ENCODE results near the gene HRNR.
"Not testable (repeated sequence)": the region's sequence is repeated elsewhere in the genome, so short reads cannot be mapped to it uniquely, and the experiment has no call there.

Gene HRNR

GRCh38 chr1:152220166-152221163 is 3.5 kb downstream of the HRNR start:
- no peaks in the 10 kb centered on the region for H3K36me3 ChIP-seq (ENCODE audit: control insufficient read depth, insufficient read depth, low read length)
- H3K27ac ChIP-seq: no peak overlapping the region
- H3K4me2 ChIP-seq (ENCODE audit: low read length): no peak overlapping the region
- no peaks in the 10 kb centered on the region for H3K27me3 ChIP-seq (ENCODE audit: control insufficient read depth, insufficient read depth, low read length)
- no peak overlapping the region for H3K9ac ChIP-seq
- H3K79me2 ChIP-seq: no peaks in the 10 kb centered on the region
- no peaks in the 10 kb centered on the region for H3K9me3 ChIP-seq (ENCODE audit: control insufficient read depth, low read length)
- no peak overlapping the region for H2AFZ ChIP-seq
- TF ChIP-seq CTCF (IDR thresholded peaks at IDR 0.05): no peak
- no peak overlapping the region for H3K4me3 ChIP-seq (ENCODE audit: low read depth, low read length)
- H3K4me1 ChIP-seq: no peaks in the 10 kb centered on the region

- H3K4me3 ChIP-seq (ENCODE audit: low read depth, low read length): not testable (repeated sequence)
Observed at GRCh38 chr1:152219438-152219837, 4.6 kb downstream of the HRNR start.

GRCh38 chr1:152218762-152219436 is 5.1 kb downstream of the HRNR start:
- Histone ChIP-seq H3K79me2 (no peaks in the 10 kb centered on the region), H3K4me1 (no peaks in the 10 kb centered on the region), H3K27ac (no peak overlapping the region), H3K27me3 (ENCODE audit: control insufficient read depth, insufficient read depth, low read length) (no peaks in the 10 kb centered on the region), H2AFZ (no peak overlapping the region), H3K36me3 (ENCODE audit: control insufficient read depth, insufficient read depth, low read length) (no peaks in the 10 kb centered on the region), H3K4me2 (ENCODE audit: low read length) (no peak overlapping the region), H3K4me3 (ENCODE audit: low read depth, low read length) (no peak overlapping the region), H3K9me3 (ENCODE audit: control insufficient read depth, low read length) (no peaks in the 10 kb centered on the region), H3K9ac (no peak overlapping the region)
- TF ChIP-seq CTCF (IDR thresholded peaks at IDR 0.05): no peak

More at GRCh38 chr1:152219438-152219837, 4.6 kb downstream of the HRNR start:
- H3K9me3 ChIP-seq (ENCODE audit: control insufficient read depth, low read length); H2AFZ ChIP-seq; H3K79me2 ChIP-seq; H3K36me3 ChIP-seq (ENCODE audit: control insufficient read depth, insufficient read depth, low read length); H3K27ac ChIP-seq; H3K9ac ChIP-seq; H3K4me1 ChIP-seq; H3K4me2 ChIP-seq (ENCODE audit: low read length); H3K27me3 ChIP-seq (ENCODE audit: control insufficient read depth, insufficient read depth, low read length): not testable (repeated sequence)

DNA sequence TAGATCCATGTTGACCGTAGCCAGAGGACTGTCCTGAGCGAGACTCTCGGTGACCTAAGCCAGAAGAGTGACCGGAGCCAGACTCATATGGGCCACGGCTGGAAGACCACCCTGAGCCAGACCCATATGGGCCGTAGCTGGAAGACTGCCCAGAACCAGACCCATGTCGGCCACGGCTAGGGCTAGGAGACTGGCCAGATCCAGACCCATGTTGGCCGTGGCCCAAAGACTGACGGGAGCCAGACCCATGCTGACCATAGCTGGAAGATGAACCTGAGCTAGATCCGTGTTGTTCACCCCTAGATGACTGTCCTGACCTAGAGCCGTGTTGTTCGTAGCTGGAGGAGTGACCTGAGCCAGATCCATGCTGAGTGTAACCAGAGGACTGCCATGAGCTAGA is 8.4 kb downstream of the HRNR start:
- not testable (repeated sequence) for H3K27ac ChIP-seq; H3K36me3 ChIP-seq (ENCODE audit: control insufficient read depth, insufficient read depth, low read length); H3K4me3 ChIP-seq (ENCODE audit: low read depth, low read length); H3K4me1 ChIP-seq; H3K27me3 ChIP-seq (ENCODE audit: control insufficient read depth, insufficient read depth, low read length); H3K79me2 ChIP-seq; H2AFZ ChIP-seq; H3K9ac ChIP-seq; H3K4me2 ChIP-seq (ENCODE audit: low read length); H3K9me3 ChIP-seq (ENCODE audit: control insufficient read depth, low read length)

GRCh38 chr1:152214911-152215310 is 9.1 kb downstream of the HRNR start:
- not testable (repeated sequence) for H3K27me3 ChIP-seq (ENCODE audit: control insufficient read depth, insufficient read depth, low read length); H3K4me3 ChIP-seq (ENCODE audit: low read depth, low read length); H3K79me2 ChIP-seq; H3K4me2 ChIP-seq (ENCODE audit: low read length); H3K4me1 ChIP-seq; H3K36me3 ChIP-seq (ENCODE audit: control insufficient read depth, insufficient read depth, low read length); H3K9ac ChIP-seq; H3K27ac ChIP-seq; H2AFZ ChIP-seq; H3K9me3 ChIP-seq (ENCODE audit: control insufficient read depth, low read length)

DNA sequence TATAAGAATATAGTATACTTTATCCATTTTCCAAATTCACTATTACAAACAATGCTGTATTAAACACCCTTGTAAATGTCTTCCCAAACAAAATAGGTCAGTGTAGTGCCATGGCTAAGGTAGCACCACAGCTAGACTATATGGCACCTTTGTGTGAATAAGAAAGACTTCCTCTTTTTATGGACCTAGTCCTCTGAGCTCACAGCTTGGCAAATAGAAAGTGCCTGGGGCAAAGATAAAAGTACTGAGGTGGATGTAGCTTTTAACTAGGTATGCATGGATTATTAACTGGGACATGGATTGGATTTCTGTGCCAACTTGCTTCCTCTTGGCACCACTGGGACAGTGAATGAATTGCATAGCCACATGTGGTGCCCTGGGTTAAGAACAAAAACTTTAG is 25.0 kb downstream of the HRNR start:
- TF ChIP-seq CTCF (IDR thresholded peaks at IDR 0.05): no peak
- no peak overlapping the region for H3K4me2 ChIP-seq (ENCODE audit: low read length)
- H3K27me3 ChIP-seq (ENCODE audit: control insufficient read depth, insufficient read depth, low read length): no peaks in the 10 kb centered on the region
- H3K9me3 ChIP-seq (ENCODE audit: control insufficient read depth, low read length): no peaks in the 10 kb centered on the region
- H3K27ac ChIP-seq: no peak overlapping the region
- H2AFZ ChIP-seq: no peak overlapping the region
- no peaks in the 10 kb centered on the region for H3K79me2 ChIP-seq
- no peak overlapping the region for H3K4me3 ChIP-seq (ENCODE audit: low read depth, low read length)
- H3K36me3 ChIP-seq (ENCODE audit: control insufficient read depth, insufficient read depth, low read length): no peaks in the 10 kb centered on the region
- H3K9ac ChIP-seq: no peak overlapping the region
- H3K4me1 ChIP-seq: no peaks in the 10 kb centered on the region
